Fibroblast of gingiva (primary cell): ENCODE measurements around the gene TMEM178B.
"Not testable (repeated sequence)": the region's sequence is repeated elsewhere in the genome, so short reads cannot be mapped to it uniquely, and the experiment has no call there.

Experiments used
- DNase-seq: peaks from one replicate; pipeline ENCODE4 v3.0.0-alpha.2; 2011; ENCODE audit warnings: low read depth

TMEM178B gene

DNA sequence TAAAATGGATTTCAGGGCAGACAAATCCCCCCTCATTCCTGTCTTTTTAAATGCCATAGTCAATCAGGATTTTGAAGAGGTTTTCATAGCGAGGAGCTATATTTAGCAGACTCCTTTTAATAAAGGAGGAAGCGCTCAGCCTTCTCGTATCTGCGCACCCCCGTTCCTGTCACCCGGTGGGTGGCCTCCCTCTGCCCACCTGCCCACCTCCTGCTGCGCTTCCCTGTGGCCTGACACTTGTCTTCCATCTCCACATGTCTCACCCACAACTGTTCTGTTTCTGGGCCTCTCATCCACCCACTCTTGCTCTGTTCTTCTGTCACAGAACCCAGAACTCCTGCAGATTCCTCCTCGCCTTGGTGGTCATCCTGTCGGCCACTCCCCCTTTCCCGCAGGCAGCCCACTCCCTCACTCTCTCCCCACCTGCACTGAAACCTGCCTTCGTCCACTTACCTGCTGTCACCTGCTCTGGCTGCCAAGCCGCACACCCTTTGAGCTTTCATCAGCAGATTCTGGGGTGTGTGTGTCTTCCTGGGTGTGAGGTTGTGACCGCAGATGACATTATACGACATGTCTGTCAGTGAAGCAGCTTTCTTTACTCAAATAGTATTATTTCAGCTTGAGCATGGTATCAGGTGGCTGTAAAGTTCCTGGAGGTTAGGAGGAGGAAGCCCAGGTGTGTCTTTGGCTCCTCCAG, 313.8 kb downstream of the TMEM178B start:
- DNase-seq, result no peak

DNA sequence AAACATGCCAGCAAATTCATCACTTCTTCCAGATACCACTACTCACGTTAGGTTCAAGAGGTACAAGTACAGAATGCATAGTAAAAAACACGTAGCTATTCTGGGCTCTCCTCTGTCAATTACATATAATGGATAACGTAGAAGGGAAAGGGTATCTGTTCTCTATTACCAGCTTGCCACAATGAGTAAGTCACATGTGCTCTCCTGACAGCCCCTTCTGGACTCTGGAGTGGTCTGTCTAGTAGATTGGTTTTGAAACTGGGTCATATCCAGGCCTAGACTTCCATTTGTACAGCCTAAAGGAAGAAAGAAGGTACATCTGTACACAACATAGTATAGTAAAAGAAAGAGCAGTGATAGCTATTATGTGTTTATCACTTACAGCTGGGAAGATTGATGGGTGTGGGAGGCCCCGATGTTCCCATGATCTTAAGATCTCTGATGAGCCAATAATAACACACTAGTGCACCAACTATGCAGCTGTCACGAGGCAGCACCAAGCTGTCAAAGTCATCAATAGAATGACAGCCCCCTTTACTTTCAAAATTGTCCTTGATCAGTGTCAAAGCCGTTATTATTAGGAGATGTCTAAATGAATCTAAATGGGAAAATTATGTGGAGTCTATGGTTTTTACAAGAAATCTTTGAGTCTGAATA, 315.4 kb downstream of the TMEM178B start:
- DNase-seq, result no peak

- DNase-seq, result no peak
Observed at GRCh38 chr7:141390339-141390738, 316.5 kb downstream of the TMEM178B start.

DNA sequence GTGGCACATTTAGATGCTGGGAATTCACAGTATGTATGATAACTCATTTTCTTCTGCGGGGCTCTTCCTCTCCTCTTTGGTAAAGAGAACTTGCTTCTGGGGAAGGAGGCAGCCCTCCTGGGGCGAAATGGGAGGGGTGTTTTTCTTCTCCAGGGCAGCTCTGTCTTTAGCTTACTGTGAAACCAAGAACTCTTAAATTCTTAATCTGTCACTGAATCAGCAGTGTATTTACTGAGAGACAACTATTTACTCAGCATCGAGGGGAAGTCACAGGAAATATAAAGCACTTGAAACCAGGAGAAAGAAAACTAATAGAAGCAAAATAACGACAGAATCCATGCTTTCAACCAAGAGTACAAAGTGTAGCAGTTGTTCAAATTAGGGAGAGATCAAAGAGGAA, 319.2 kb downstream of the TMEM178B start:
- no peak for DNase-seq

DNA sequence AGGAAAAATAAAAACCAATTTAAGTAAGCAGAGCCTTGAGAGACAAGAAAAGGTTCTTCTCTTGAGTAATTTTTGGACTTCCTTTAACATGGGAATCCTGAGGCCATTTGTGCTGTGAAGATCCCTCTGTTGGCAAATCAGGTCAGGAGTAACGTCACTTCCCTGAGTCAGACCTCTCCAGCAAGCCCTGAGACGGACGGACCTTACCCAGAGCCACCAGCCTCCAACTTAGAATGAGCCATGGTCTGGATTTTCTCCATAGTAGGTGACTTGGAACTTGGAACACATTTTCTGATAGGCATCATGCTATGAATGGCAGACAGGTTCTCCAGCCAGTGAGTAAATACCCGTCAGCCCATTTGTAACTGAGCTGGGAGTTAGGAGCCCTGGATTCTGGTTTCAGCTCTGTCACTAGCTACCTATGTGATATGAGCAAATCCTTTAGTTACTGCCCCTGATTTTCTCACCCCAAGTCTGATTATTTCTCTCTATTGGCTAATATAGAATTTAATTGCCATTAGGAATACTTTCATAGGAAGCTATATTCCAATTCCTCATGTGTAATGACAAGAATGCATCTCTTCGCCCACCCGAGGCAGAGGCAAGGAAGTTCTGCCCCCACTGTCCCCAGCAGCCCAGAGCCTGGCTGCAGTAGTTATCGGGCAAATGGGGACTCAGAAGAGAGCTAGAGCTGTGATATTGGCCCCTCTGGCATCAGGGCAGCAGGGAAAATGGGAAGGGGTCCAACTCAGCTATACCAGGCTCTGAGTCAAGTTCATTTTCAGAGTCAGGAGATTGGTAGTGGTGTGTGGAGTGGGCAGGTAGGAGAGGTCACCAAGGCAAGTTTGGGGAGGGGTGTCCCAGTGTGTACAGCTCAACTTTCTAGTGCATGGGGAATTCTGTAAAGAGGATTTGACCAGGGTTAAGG, 323.6 kb downstream of the TMEM178B start:
- DNase-seq, result no peak

GRCh38 chr7:141400356-141400755, 326.5 kb downstream of the TMEM178B start:
- DNase-seq, result no peak

GRCh38 chr7:141402277-141402996, 328.6 kb downstream of the TMEM178B start:
- DNase-seq, result no peak

GRCh38 chr7:141403846-141404245, 330.0 kb downstream of the TMEM178B start:
- DNase-seq, result not testable (repeated sequence)

- no peak for DNase-seq
Observed at GRCh38 chr7:141406347-141406746, 332.5 kb downstream of the TMEM178B start.

DNA sequence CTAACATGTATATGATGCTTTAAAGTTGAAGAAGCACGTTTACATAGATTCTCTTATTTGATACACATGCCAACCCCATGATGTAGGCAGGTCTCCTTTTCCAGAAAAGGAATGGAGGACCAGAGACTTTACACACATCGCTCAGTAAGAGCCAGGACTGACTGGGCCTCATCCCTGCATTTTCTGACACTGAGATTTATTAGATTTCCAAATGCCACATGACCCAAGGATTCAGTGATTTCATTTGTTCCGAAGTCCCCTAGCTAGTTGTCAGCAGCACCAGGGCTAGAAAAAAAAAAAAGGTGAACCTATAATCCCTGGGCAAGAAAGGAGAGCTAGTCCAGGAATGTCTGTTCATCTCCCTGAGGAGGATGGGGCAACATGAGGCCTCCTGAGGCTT, 334.0 kb downstream of the TMEM178B start:
- no peak for DNase-seq

GRCh38 chr7:141408440-141408839, 334.6 kb downstream of the TMEM178B start:
- no peak for DNase-seq

DNA sequence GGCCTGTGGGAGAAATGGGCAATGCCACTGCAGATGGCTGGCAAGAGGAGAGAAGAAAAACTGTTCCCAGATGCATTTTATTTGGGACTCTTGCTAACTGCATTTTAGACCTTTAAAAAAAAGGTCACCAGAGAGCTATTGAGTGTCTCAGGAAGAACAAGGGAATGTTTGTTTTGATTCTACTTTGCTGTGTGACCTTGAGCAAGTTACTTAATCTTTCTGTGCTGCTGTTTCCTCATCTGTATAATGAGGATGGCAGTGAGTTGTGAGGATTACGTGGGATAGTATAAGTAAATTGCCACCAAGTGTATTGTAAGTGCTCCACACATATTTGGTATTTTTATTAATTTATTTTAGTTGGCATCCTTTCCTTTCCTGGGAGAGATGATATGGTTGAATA, 335.4 kb downstream of the TMEM178B start:
- DNase-seq, result no peak

DNA sequence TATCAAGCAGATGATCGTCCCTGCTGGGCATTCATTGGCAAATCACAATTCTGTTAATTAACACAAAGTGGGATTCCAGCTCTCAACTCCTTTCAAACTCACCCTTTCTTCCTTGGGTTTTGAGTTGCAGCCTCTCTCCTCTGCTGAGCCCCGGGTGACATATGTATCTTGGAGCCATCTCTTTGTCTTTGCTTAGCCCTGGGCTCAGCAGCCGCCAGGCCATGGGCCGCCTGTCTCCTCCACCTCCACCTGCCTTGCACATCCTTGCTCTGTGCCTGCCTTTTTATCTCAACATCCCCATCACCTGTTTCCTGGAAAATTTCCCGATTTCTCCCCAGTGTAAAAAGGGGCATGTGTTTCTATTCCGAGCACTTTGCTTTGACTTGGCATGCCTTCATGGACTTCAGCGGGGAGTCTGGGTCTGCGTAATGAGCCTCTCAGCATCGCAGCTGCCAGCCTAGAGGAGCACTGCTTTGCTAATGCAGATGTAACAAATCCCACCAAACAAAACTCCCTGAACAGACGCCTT, 336.0 kb downstream of the TMEM178B start:
- DNase-seq, result no peak

GRCh38 chr7:141410353-141411000, 336.6 kb downstream of the TMEM178B start:
- DNase-seq, result no peak

DNA sequence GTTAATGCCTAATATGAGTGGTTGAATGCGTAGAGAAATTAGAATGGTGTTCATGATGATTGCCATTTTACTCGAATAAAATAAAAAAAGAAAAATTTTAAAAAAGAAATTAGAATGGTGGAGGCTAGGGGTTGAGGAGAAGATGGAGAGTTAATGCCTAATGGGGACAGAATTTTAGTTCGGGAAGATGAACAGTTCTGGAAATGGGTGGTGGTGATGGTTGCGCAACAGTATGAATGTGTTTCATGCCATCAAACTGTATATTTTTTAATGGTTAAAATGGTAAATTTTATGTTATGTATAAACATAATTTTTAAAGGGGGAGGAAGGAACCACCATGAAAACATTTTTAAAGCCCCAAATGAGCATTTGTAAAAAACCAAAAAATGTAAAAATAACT, 337.3 kb downstream of the TMEM178B start:
- DNase-seq, result no peak

DNA sequence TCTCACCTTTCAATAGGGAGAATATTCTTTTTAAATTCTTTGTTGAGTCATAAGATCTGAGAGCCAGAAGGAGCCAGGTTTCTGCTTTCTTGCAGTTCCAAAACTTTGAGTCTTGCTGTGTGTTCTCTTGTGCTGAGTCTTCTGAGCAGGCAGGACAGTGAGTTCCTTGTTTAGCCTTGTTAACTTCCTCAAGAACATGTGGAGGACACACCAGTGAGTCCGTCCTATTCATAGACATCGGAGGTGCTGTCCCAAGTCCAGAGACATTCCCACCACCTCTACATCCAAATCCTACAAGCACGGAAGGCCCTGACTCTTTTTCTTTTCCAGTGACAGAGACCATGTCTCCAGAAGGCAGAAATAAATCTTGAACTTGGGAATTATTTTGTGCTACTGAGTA, 342.1 kb downstream of the TMEM178B start:
- no peak for DNase-seq

GRCh38 chr7:141416650-141417270, 342.9 kb downstream of the TMEM178B start:
- no peak for DNase-seq

- no peak for DNase-seq
Observed at GRCh38 chr7:141417506-141417905, 343.6 kb downstream of the TMEM178B start.

DNA sequence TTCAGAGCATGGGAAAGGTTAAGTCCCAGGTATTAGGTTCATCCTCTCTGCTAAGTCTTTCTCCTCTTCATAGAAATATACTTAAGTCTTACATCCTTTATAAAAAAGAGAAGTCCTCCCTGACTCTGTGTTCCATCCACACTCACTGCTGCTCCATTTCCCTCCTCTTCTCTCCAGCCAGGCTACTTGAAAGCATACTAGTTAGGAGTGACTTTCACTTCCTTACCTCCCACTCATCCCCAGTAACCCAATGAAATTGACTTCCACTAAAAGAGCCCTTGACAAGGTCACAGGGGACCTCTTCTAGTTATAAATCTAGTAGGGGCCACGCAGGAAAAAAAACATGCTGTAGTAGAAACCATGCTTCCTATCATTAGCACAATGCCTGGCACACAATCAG, 344.2 kb downstream of the TMEM178B start:
- DNase-seq, result no peak

GRCh38 chr7:141421306-141421705, 347.4 kb downstream of the TMEM178B start:
- DNase-seq, result no peak

GRCh38 chr7:141427134-141427533, 353.3 kb downstream of the TMEM178B start:
- DNase-seq, result no peak
